H1 (cell line): ENCODE results near the gene CACNA1C. TPM values are rescaled to one million over a fixed set of nuclear protein-coding genes. Genes with fewer than 3 reads are reported as not detected.

Source experiments
- CTCF ChIA-PET: fragments of 300-600 bp; sonication (Branson Sonifier 250); formaldehyde crosslinking; loops from one replicate; lab custom pipeline; 2021; ENCODE audit not compliant: partially characterized antibody; lab: Charles Lee
- POLR2A ChIA-PET: fragments of 300-600 bp; sonication (Branson Sonifier 250); formaldehyde crosslinking; loops from one replicate; lab custom pipeline; 2021; ENCODE audit warnings: inconsistent platforms; ENCODE audit not compliant: partially characterized antibody; lab: Charles Lee
- DNase-seq, 2 experiments: peaks; one replicate each; pipeline versions ENCODE4 v3.0.0 to v3.0.0-alpha.2; 2010 to 2022; ENCODE audit warnings: low spot score in 2 of 2, low read depth in 1 of 2, mixed read lengths in 1 of 2
- FAIRE-seq: peaks from 2 replicates; lab custom pipeline; 2011; peaks lifted over from hg19 to GRCh38; lab: Jason Lieb, UNC
- H2AFZ ChIP-seq: 2 replicates; pipeline ENCODE4 v1.8.1; 2012; ENCODE audit warnings: low read length, inconsistent platforms
- H2AK5ac ChIP-seq: 2 replicates; pipeline ENCODE4 v1.6.1; 2013; ENCODE audit warnings: low read depth, low read length
- H2BK120ac ChIP-seq: replicated peaks from 2 replicates; pipeline ENCODE3; 2013; ENCODE audit warnings: low read depth, low read length, inconsistent platforms
- H2BK12ac ChIP-seq: 2 replicates; pipeline ENCODE4 v1.6.1; 2013; ENCODE audit warnings: low read depth, low read length
- H2BK15ac ChIP-seq: 2 replicates; pipeline ENCODE4 v1.6.1; 2013; ENCODE audit warnings: low read length
- H2BK20ac ChIP-seq: 2 replicates; pipeline ENCODE4 v1.6.1; 2013; ENCODE audit warnings: low read length
- H2BK5ac ChIP-seq: 2 replicates; pipeline ENCODE4 v1.6.1; 2013; ENCODE audit warnings: low read depth, low read length
- H3K14ac ChIP-seq: 2 replicates; pipeline ENCODE4 v1.6.1; 2013; ENCODE audit warnings: inconsistent platforms; ENCODE audit not compliant: insufficient read length
- H3K18ac ChIP-seq: 2 replicates; pipeline ENCODE4 v1.6.1; 2013; ENCODE audit warnings: low read length; ENCODE audit errors: extremely low read depth
- H3K23ac ChIP-seq: 2 replicates; pipeline ENCODE4 v1.6.1; 2013; ENCODE audit warnings: inconsistent platforms; ENCODE audit not compliant: insufficient read length
- H3K23me2 ChIP-seq: 2 replicates; pipeline ENCODE4 v1.6.1; 2013; ENCODE audit warnings: low read depth, low read length
- H3K27ac ChIP-seq: 2 replicates; pipeline ENCODE4 v1.6.1; 2011; ENCODE audit warnings: low read depth, low read length, inconsistent platforms
- H3K27me3 ChIP-seq, 4 experiments: replicated peaks in 1 of 4; 1 replicate in 1 of 4; 2 replicates in 3 of 4; pipeline versions ENCODE4 v1.6.1 to v1.8.1; 2011 to 2013; ENCODE audit warnings: low read length in 3 of 4, mild to moderate bottlenecking in 3 of 4, inconsistent platforms in 2 of 4, mixed read lengths in 2 of 4, moderate library complexity in 1 of 4; ENCODE audit not compliant: control insufficient read depth in 3 of 4, insufficient read depth in 3 of 4; ENCODE audit errors: extremely low read depth in 1 of 4
- H3K36me3 ChIP-seq, 4 experiments: 2 replicates each; pipeline versions ENCODE4 v1.6.1 to v1.8.1; 2011 to 2013; ENCODE audit warnings: mild to moderate bottlenecking in 4 of 4, low read length in 3 of 4, moderate library complexity in 2 of 4, control low read depth in 1 of 4, inconsistent platforms in 1 of 4; ENCODE audit not compliant: insufficient read depth in 4 of 4, control insufficient read depth in 2 of 4
- H3K4ac ChIP-seq: replicated peaks from 2 replicates; pipeline ENCODE3; 2013; ENCODE audit warnings: low read length, low read depth, mixed read lengths, inconsistent platforms; ENCODE audit not compliant: insufficient read length
- H3K4me1 ChIP-seq, 4 experiments: replicated peaks in 1 of 4; 1 replicate in 1 of 4; 2 replicates in 3 of 4; pipeline versions ENCODE4 v1.6.1 to v1.8.1; 2011 to 2013; ENCODE audit warnings: low read length in 3 of 4, inconsistent platforms in 2 of 4, mixed read lengths in 1 of 4; ENCODE audit not compliant: insufficient read depth in 4 of 4, control insufficient read depth in 3 of 4
- H3K4me2 ChIP-seq, 2 experiments: 2 replicates each; pipeline versions ENCODE4 v1.6.1 to v1.8.1; 2011 to 2013; ENCODE audit warnings: low read depth in 2 of 2, low read length in 2 of 2, control low read depth in 1 of 2, inconsistent platforms in 1 of 2, mild to moderate bottlenecking in 1 of 2; ENCODE audit not compliant: insufficient read depth in 1 of 2
- H3K4me3 ChIP-seq, 4 experiments: fragments of 200-600, 300-600 bp in 1 of 4; sonication (generic), shearing (Covaris generic), sonication (Bioruptor Twin) in 1 of 4; 2 replicates each; pipeline versions ENCODE4 v1.5.1 to v1.8.1; 2011 to 2016; ENCODE audit warnings: low read length in 4 of 4, low read depth in 3 of 4, control low read depth in 2 of 4, inconsistent platforms in 2 of 4, mild to moderate bottlenecking in 2 of 4, mixed read lengths in 1 of 4, moderate library complexity in 1 of 4; ENCODE audit not compliant: insufficient read depth in 2 of 4; ENCODE audit errors: extremely low read depth in 1 of 4
- H3K56ac ChIP-seq: replicated peaks from 2 replicates; pipeline ENCODE3; 2013; ENCODE audit warnings: low read depth, mild to moderate bottlenecking, mixed read lengths, low read length, inconsistent platforms; ENCODE audit not compliant: insufficient read length
- H3K79me1 ChIP-seq: 2 replicates; pipeline ENCODE4 v1.6.1; 2013; ENCODE audit warnings: low read depth, low read length, control low read depth
- H3K79me2 ChIP-seq, 2 experiments: 2 replicates each; pipeline versions ENCODE4 v1.6.1 to v1.8.1; 2012 to 2013; ENCODE audit warnings: low read length in 2 of 2, mild to moderate bottlenecking in 2 of 2, inconsistent platforms in 1 of 2; ENCODE audit not compliant: insufficient read depth in 2 of 2, control insufficient read depth in 1 of 2
- H3K9ac ChIP-seq, 4 experiments: replicated peaks in 1 of 4; 1 replicate in 1 of 4; 2 replicates in 3 of 4; pipeline versions ENCODE4 v1.6.1 to v1.8.1; 2011 to 2013; ENCODE audit warnings: low read depth in 3 of 4, low read length in 3 of 4, control low read depth in 2 of 4, mild to moderate bottlenecking in 2 of 4, moderate library complexity in 2 of 4, inconsistent platforms in 1 of 4; ENCODE audit errors: extremely low read depth in 1 of 4
- H3K9me3 ChIP-seq, 2 experiments: 2 replicates each; pipeline versions ENCODE4 v1.6.1 to v1.8.1; 2012 to 2013; ENCODE audit warnings: mild to moderate bottlenecking in 2 of 2, moderate library complexity in 2 of 2, control low read depth in 1 of 2, inconsistent platforms in 1 of 2, low read depth in 1 of 2, low read length in 1 of 2, mixed read lengths in 1 of 2; ENCODE audit not compliant: insufficient read depth in 2 of 2
- H4K20me1 ChIP-seq, 2 experiments: replicated peaks in 1 of 2; 2 replicates each; pipeline versions ENCODE3 to v1.8.1; 2011 to 2013; ENCODE audit warnings: inconsistent platforms in 2 of 2, low read length in 2 of 2, mild to moderate bottlenecking in 1 of 2; ENCODE audit not compliant: insufficient read depth in 2 of 2, control insufficient read depth in 1 of 2
- H4K5ac ChIP-seq: 2 replicates; pipeline ENCODE4 v1.6.1; 2013; ENCODE audit warnings: low read length, low read depth, mixed read lengths, inconsistent platforms; ENCODE audit not compliant: insufficient read length
- H4K8ac ChIP-seq: 2 replicates; pipeline ENCODE4 v1.8.0; 2013; ENCODE audit warnings: mild to moderate bottlenecking, moderate library complexity, low read length, inconsistent platforms; ENCODE audit not compliant: insufficient read depth; ENCODE audit errors: extremely low read depth
- H4K91ac ChIP-seq: replicated peaks from 2 replicates; pipeline ENCODE3; 2013; ENCODE audit warnings: low read length, mixed read lengths, inconsistent platforms; ENCODE audit not compliant: insufficient read length
- ATF2 ChIP-seq: IDR thresholded peaks from 2 replicates; pipeline ENCODE4 v1.6.1; 2012; ENCODE audit warnings: low read length, inconsistent platforms
- BACH1 ChIP-seq: IDR thresholded peaks from 2 replicates; pipeline ENCODE4 v1.6.1; 2012; ENCODE audit warnings: low read length, improper control_type of control experiment
- KDM5A ChIP-seq: fragments of 200-600 bp; IDR thresholded peaks from 2 replicates; pipeline ENCODE4 v1.7.1; 2012; ENCODE audit warnings: mild to moderate bottlenecking, low read length, inconsistent platforms, mixed read lengths
- PHF8 ChIP-seq: fragments of 200-600 bp; sonication (generic); conservative IDR thresholded peaks from 2 replicates; pipeline ENCODE4 v1.7.1; 2012; ENCODE audit warnings: low read depth, mild to moderate bottlenecking, inconsistent platforms, low read length, moderate library complexity
- POU5F1 ChIP-seq: IDR thresholded peaks from 2 replicates; pipeline ENCODE4 v1.6.1; 2011; ENCODE audit warnings: low read depth, mild to moderate bottlenecking, low read length, moderate library complexity
- RBBP5 ChIP-seq: IDR thresholded peaks from 2 replicates; pipeline ENCODE4 v1.7.1; 2012; ENCODE audit warnings: low read depth, mild to moderate bottlenecking, inconsistent platforms, low read length, moderate library complexity, borderline replicate concordance
- SAP30 ChIP-seq: fragments of 300-600 bp; sonication (generic); IDR thresholded peaks from 2 replicates; pipeline ENCODE4 v1.7.1; 2012; ENCODE audit warnings: low read length, moderate library complexity, mild to moderate bottlenecking, inconsistent platforms; ENCODE audit not compliant: insufficient read depth, insufficient replicate concordance
- SP4 ChIP-seq: IDR thresholded peaks from 2 replicates; pipeline ENCODE4 v1.6.1; 2012; ENCODE audit warnings: low read length, inconsistent platforms
- WGBS, 2 experiments: shearing (Covaris generic) in 1 of 2; methylation state at CpG; one replicate each; pipeline versions ENCODE4 v1.1.6 to v1.1.7; 2013 to 2015; ENCODE audit warnings: low lambda C conversion rate in 2 of 2, mixed read lengths in 2 of 2, inconsistent platforms in 1 of 2, low coverage in 1 of 2, missing lambda C conversion rate in 1 of 2; ENCODE audit not compliant: insufficient replicate concordance in 2 of 2, insufficient coverage in 1 of 2, insufficient read length in 1 of 2; ENCODE audit errors: extremely low coverage in 1 of 2, missing lambda C conversion rate in 1 of 2; 5-methylcytosine and 5-hydroxymethylcytosine counted together
- polyA plus RNA-seq, 7 experiments: library from polyadenylated mRNA; depleted of rRNA in 3 of 7; stranded (reverse) in 5 of 7; unstranded in 2 of 7; fragments of >200 nt in 5 of 7; fragments of 200-250 nt in 2 of 7; gene quantifications; 1 replicate in 5 of 7; 2 replicates in 1 of 7; 4 replicates in 1 of 7; pipeline versions ENCODE4 v1.2.1 to v1.2.3, GENCODE V29; 2011 to 2013; ENCODE audit warnings: missing spikeins in 2 of 7, mixed read lengths in 2 of 7
- total RNA-seq: library from RNA; stranded (reverse); fragmentation: NEBNext Ultra II Directional; extraction: Animal tissue kit (Norgen Biotek cat#: 25700); gene quantifications from 2 replicates; pipeline ENCODE4 v1.2.1, GENCODE V29; 2021

Gene CACNA1C
- total and polyA plus RNA-seq, 2 of the 8 experiments (the other 6 are each of a cell fraction or from before 2014, with no cell fraction given) = 1.3 TPM

- no peak overlapping the region for H2AK5ac ChIP-seq
- no peak overlapping the region for H2BK5ac ChIP-seq
- H3K79me2 ChIP-seq = no peaks in the 10 kb centered on the region
- H3K23ac ChIP-seq = no peak overlapping the region
- H3K14ac ChIP-seq = no peak overlapping the region
- no peak overlapping the region for H2BK20ac ChIP-seq
- H2BK120ac ChIP-seq = no peak overlapping the region
- H4K8ac ChIP-seq = no peak overlapping the region
- H3K36me3 ChIP-seq = no peaks in the 10 kb centered on the region
- H3K23me2 ChIP-seq = no peaks in the 10 kb centered on the region
- H3K18ac ChIP-seq = no peak overlapping the region
- 93% methylated on average over 11 of the region's 11 CpGs; no CpG with 5 or more reads in 1 of the 2 experiments for WGBS, 2 experiments
- no peak for DNase-seq
- ChIA-PET POLR2A (no interaction called here), CTCF (interaction anchor here (0.7 to 2.8 kb wide), 5 partner anchors 24 to 58 kb away, joined by 3 to 9 read pairs (median 3); no protein-coding TSS in a partner anchor)
- no peaks in the 10 kb centered on the region for H3K9me3 ChIP-seq
- no peak for FAIRE-seq
- no peak overlapping the region for H3K4me2 ChIP-seq
- no peak overlapping the region for H4K91ac ChIP-seq
- no peak overlapping the region for H4K5ac ChIP-seq
- peaks cover 0 to 1% (median 0%) of the 10 kb centered on the region in 4 experiments; a peak in 2 of 7 replicates for H3K4me1 ChIP-seq
- H2AFZ ChIP-seq = no peak overlapping the region
- no peak overlapping the region for H3K56ac ChIP-seq
- H3K27me3 ChIP-seq = no peaks in the 10 kb centered on the region
- no peak overlapping the region for H2BK15ac ChIP-seq
- H3K4me3 ChIP-seq = no peak overlapping the region
- no peak overlapping the region for H3K9ac ChIP-seq
- H2BK12ac ChIP-seq = no peak overlapping the region
- H3K4ac ChIP-seq = no peak overlapping the region
- no peak overlapping the region for H3K27ac ChIP-seq
- H3K79me1 ChIP-seq = no peaks in the 10 kb centered on the region
- no peaks in the 10 kb centered on the region for H4K20me1 ChIP-seq
- TF ChIP-seq SAP30 (no peak), SP4 (no peak), ATF2 (no peak), PHF8 (no peak), RBBP5 (no peak), BACH1 (no peak), KDM5A (no peak), POU5F1 (no peak)
Observed at GRCh38 chr12:2337031-2338010, 284.5 kb downstream of the CACNA1C start.
